Measurements from ENCODE around the gene HCN4.
A peak's percentile ranks its signal among the peaks of the same experiment; 100 is the strongest.

Gene HCN4

GRCh38 chr15:73298522-73299245 is 70.1 kb downstream of the HCN4 start:
- Histone ChIP-seq H3K36me3 (replicated peaks) (peaks cover 22% of the 10 kb centered on the region), H3K27me3 (ENCODE audit: low read depth) (no peaks in the 10 kb centered on the region), H3K9me3 (no peaks in the 10 kb centered on the region), H3K4me3 (no peak overlapping the region), H3K4me1 (no peaks in the 10 kb centered on the region)
- in situ Hi-C loops (cut with MboI; ENCODE audit: low sequenced_read_pairs), result loop anchor here (5.0 kb wide), 1 partner anchor 399 kb away; no protein-coding TSS in a partner anchor
- DNase-seq (ENCODE audit: low spot score in 2 of 2), result no peak

- H3K4me3 ChIP-seq, result no peak overlapping the region
- DNase-seq (ENCODE audit: low spot score in 2 of 2), result no peak
- in situ Hi-C loops (cut with MboI; ENCODE audit: low sequenced_read_pairs), result loop anchor here (5.0 kb wide), 1 partner anchor 401 kb away; no protein-coding TSS in a partner anchor
Measured at GRCh38 chr15:73296609-73297353, 72.0 kb downstream of the HCN4 start.

GRCh38 chr15:73295630-73296286 is 73.0 kb downstream of the HCN4 start:
- in situ Hi-C loops (cut with MboI; ENCODE audit: low sequenced_read_pairs), result loop anchor here (5.0 kb wide), 1 partner anchor 402 kb away; no protein-coding TSS in a partner anchor
- Histone ChIP-seq H3K4me1 (no peaks in the 10 kb centered on the region), H3K36me3 (replicated peaks) (peaks cover 1% of the 10 kb centered on the region), H3K27me3 (ENCODE audit: low read depth) (no peaks in the 10 kb centered on the region), H3K9me3 (no peaks in the 10 kb centered on the region), H3K4me3 (no peak overlapping the region)
- no peak for DNase-seq (ENCODE audit: low spot score in 2 of 2)

More at GRCh38 chr15:73296609-73297353, 72.0 kb downstream of the HCN4 start:
- H3K4me1 ChIP-seq, result no peaks in the 10 kb centered on the region
- H3K27me3 ChIP-seq (ENCODE audit: low read depth), result no peaks in the 10 kb centered on the region
- H3K9me3 ChIP-seq, result no peaks in the 10 kb centered on the region
- H3K36me3 ChIP-seq (replicated peaks), result peaks cover 9% of the 10 kb centered on the region

GRCh38 chr15:73293773-73294172 is 75.0 kb downstream of the HCN4 start:
- no peak for DNase-seq (ENCODE audit: low spot score in 2 of 2)
- no peaks in the 10 kb centered on the region for H3K27me3 ChIP-seq (ENCODE audit: low read depth)
- H3K36me3 ChIP-seq (replicated peaks), result peaks cover 6% of the 10 kb centered on the region
- no peaks in the 10 kb centered on the region for H3K4me1 ChIP-seq
- no peaks in the 10 kb centered on the region for H3K9me3 ChIP-seq
- no peak overlapping the region for H3K4me3 ChIP-seq
- in situ Hi-C loops (cut with MboI; ENCODE audit: low sequenced_read_pairs), result no loop called here

- Histone ChIP-seq H3K27me3 (ENCODE audit: low read depth) (no peaks in the 10 kb centered on the region), H3K4me3 (no peak overlapping the region), H3K9me3 (no peaks in the 10 kb centered on the region), H3K36me3 (replicated peaks) (peaks cover 11% of the 10 kb centered on the region), H3K4me1 (no peaks in the 10 kb centered on the region)
- DNase-seq (ENCODE audit: low spot score in 2 of 2), result no peak
- in situ Hi-C loops (cut with MboI; ENCODE audit: low sequenced_read_pairs), result no loop called here
Measured at GRCh38 chr15:73291441-73291840, 77.3 kb downstream of the HCN4 start.

- H3K4me1 ChIP-seq, result no peaks in the 10 kb centered on the region
- no peak for DNase-seq (ENCODE audit: low spot score in 2 of 2)
- no peak overlapping the region for H3K4me3 ChIP-seq
- H3K9me3 ChIP-seq, result no peaks in the 10 kb centered on the region
- H3K27me3 ChIP-seq (ENCODE audit: low read depth), result no peaks in the 10 kb centered on the region
- in situ Hi-C loops (cut with MboI; ENCODE audit: low sequenced_read_pairs), result no loop called here
- H3K36me3 ChIP-seq (replicated peaks), result peaks cover 20% of the 10 kb centered on the region
Measured at GRCh38 chr15:73287019-73287418, 81.7 kb downstream of the HCN4 start.

- no peak overlapping the region for H3K4me3 ChIP-seq
- H3K27me3 ChIP-seq (ENCODE audit: low read depth), result no peaks in the 10 kb centered on the region
- no peaks in the 10 kb centered on the region for H3K9me3 ChIP-seq
- in situ Hi-C loops (cut with MboI; ENCODE audit: low sequenced_read_pairs), result no loop called here
- no peak for DNase-seq (ENCODE audit: low spot score in 2 of 2)
- peaks cover 20% of the 10 kb centered on the region for H3K36me3 ChIP-seq (replicated peaks)
- H3K4me1 ChIP-seq, result no peaks in the 10 kb centered on the region
Measured at GRCh38 chr15:73286311-73286710, 82.4 kb downstream of the HCN4 start.

- H3K9me3 ChIP-seq, result no peaks in the 10 kb centered on the region
- H3K36me3 ChIP-seq (replicated peaks), result peaks cover 17% of the 10 kb centered on the region
- H3K4me1 ChIP-seq, result no peaks in the 10 kb centered on the region
- H3K4me3 ChIP-seq, result no peak overlapping the region
- no peaks in the 10 kb centered on the region for H3K27me3 ChIP-seq (ENCODE audit: low read depth)
- no peak for DNase-seq (ENCODE audit: low spot score in 2 of 2)
- in situ Hi-C loops (cut with MboI; ENCODE audit: low sequenced_read_pairs), result no loop called here
Measured at GRCh38 chr15:73284090-73284716, 84.6 kb downstream of the HCN4 start.

GRCh38 chr15:73283366-73283962 is 85.3 kb downstream of the HCN4 start:
- in situ Hi-C loops (cut with MboI; ENCODE audit: low sequenced_read_pairs), result no loop called here
- Histone ChIP-seq H3K36me3 (replicated peaks) (peaks cover 14% of the 10 kb centered on the region), H3K27me3 (ENCODE audit: low read depth) (no peaks in the 10 kb centered on the region), H3K4me1 (no peaks in the 10 kb centered on the region), H3K9me3 (no peaks in the 10 kb centered on the region), H3K4me3 (no peak overlapping the region)
- DNase-seq (ENCODE audit: low spot score in 2 of 2), result no peak

- Histone ChIP-seq H3K36me3 (replicated peaks) (peaks cover 14% of the 10 kb centered on the region), H3K4me1 (no peaks in the 10 kb centered on the region), H3K4me3 (no peak overlapping the region), H3K9me3 (no peaks in the 10 kb centered on the region), H3K27me3 (ENCODE audit: low read depth) (no peaks in the 10 kb centered on the region)
- DNase-seq (ENCODE audit: low spot score in 2 of 2), result no peak
- in situ Hi-C loops (cut with MboI; ENCODE audit: low sequenced_read_pairs), result no loop called here
Measured at GRCh38 chr15:73282567-73283365, 86.0 kb downstream of the HCN4 start.

- no peaks in the 10 kb centered on the region for H3K27me3 ChIP-seq (ENCODE audit: low read depth)
- in situ Hi-C loops (cut with MboI; ENCODE audit: low sequenced_read_pairs), result no loop called here
- H3K9me3 ChIP-seq, result no peaks in the 10 kb centered on the region
- H3K4me1 ChIP-seq, result 0 out of 2 replicates have a peak, but pooled peaks cover 2% of the 10 kb centered on the region
- H3K4me3 ChIP-seq, result no peak overlapping the region
- no peaks in the 10 kb centered on the region for H3K36me3 ChIP-seq (replicated peaks)
- DNase-seq (ENCODE audit: low spot score in 2 of 2), result no peak
Measured at GRCh38 chr15:73275862-73276261, 92.9 kb downstream of the HCN4 start.

GRCh38 chr15:73273181-73274002 is 95.4 kb downstream of the HCN4 start:
- H3K9me3 ChIP-seq, result no peaks in the 10 kb centered on the region
- H3K4me3 ChIP-seq, result no peak overlapping the region
- 0 out of 2 replicates have a peak, but pooled peaks cover 2% of the 10 kb centered on the region for H3K4me1 ChIP-seq
- DNase-seq (ENCODE audit: low spot score in 2 of 2), result peak; percentile 84 to 87
- H3K27me3 ChIP-seq (ENCODE audit: low read depth), result no peaks in the 10 kb centered on the region
- peaks cover 3% of the 10 kb centered on the region for H3K36me3 ChIP-seq (replicated peaks)
- in situ Hi-C loops (cut with MboI; ENCODE audit: low sequenced_read_pairs), result loop anchor here (25.0 kb wide), 1 partner anchor 1064 kb away; no protein-coding TSS in a partner anchor

Measured in HAP-1 (cell line).